Measurements from ENCODE around the gene ST13. TPM values are rescaled to one million over a fixed set of nuclear protein-coding genes. Genes with fewer than 3 reads are reported as not detected.
"Not testable (repeated sequence)": the region's sequence is repeated elsewhere in the genome, so short reads cannot be mapped to it uniquely, and the experiment has no call there.

The ST13 gene
- total RNA-seq = 100 to 1,000 TPM; 240 to 263 TPM

DNA sequence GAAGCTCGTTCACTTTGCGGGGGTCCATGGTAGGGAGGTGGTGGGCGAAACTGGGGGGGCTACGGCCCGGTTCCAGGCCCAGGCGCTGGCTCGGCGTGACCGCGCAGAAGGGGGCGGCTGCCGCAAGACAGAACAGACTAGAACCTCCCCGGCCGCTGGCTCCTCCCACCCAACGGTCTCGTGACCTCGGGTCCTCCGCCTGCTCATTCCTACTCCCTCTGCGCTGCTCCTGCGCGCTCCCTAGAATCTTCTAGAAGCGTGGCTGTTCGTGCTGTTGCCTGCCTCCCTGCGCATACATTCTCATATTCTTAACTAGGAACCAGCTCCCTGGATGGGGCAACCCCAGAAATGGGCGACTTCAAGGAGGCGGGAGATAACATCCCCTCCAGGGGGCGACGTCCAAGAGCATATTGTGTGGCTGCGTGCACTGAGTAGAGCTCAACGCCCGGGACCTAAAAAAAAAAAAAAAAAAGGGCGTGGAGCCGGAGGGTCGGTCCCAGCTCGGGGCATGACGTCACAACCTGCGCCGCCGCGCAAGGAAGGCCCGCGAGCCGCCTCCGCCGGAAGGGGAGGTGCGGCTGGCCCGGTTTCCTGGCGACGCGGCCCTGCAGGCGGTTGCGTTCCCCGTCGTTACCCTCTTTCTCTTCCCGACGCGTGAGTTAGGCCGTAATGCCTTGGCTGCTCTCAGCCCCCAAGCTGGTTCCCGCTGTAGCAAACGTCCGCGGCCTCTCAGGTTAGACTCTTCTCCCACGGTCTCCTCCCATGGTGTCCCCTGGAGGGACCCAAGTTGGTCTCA, at the start of gene ST13, which contains the start of gene XPNPEP3:
Gene ST13 (minus strand): TSS at position 127 of the 796 bp plus-strand sequence. CDS start 99 bp downstream, at position 28.
Gene XPNPEP3 (plus strand): TSS at position 636 of the 796 bp plus-strand sequence. CDS start 34 bp downstream, at position 670.
- CTCF ChIA-PET = interaction anchor here (0.6 to 3.1 kb wide), 6 partner anchors 10 to 174 kb away, joined by 3 to 20 read pairs (median 4); no protein-coding TSS in a partner anchor
- POLR2A ChIA-PET = interaction anchor here (0.7 to 2.1 kb wide), 6 partner anchors 10 to 235 kb away, joined by 3 to 9 read pairs (median 3); partner anchors contain the start of gene SLC25A17
- peaks cover 48% of the 10 kb centered on the region for H3K4me1 Mint-ChIP-seq (ENCODE audit: low read depth)

DNA sequence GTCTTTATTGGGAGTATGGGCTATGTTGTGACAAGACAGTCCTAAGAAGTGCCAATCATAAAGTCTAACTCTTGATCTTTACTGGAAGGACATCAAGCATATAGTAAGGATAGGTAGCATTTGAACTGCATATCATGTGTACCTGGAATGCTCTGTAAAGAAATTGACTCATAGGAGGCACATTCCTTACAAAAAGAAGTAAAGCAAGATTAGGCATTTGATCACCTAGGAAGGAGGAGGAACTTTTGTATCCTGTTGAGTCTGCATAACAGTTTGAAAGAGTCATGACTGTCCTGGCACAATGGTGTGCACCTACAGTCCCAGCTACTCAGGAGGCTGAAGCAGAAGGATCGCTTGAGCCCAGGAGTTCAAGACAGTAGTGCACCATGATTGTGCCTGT, 47.7 kb upstream of the ST13 start:
- Mint-ChIP-seq H3K9me3 (no peaks in the 10 kb centered on the region), H3K4me1 (ENCODE audit: low read depth) (peaks cover 7% of the 10 kb centered on the region), H3K27me3 (no peaks in the 10 kb centered on the region), H3K36me3 (peaks cover 3% of the 10 kb centered on the region), H3K4me3 (no peak overlapping the region), H3K27ac (no peak overlapping the region)
- ChIA-PET POLR2A (no interaction called here), CTCF (interaction anchor here (0.6 kb wide), 1 partner anchor 202 kb away, joined by 3 read pairs; no protein-coding TSS in a partner anchor)
- intact Hi-C loops (cut with micrococcal nuclease) = no loop called here
- no peak for DNase-seq

More for the DNA sequence above, at the start of gene ST13, which contains the start of gene XPNPEP3:
- Mint-ChIP-seq H3K27me3 (no peaks in the 10 kb centered on the region), H3K27ac (peak within 1 kb of the TSS; percentile 99), H3K4me3 (peak within 1 kb of the TSS; percentile 98), H3K36me3 (peaks cover 6% of the 10 kb centered on the region), H3K9me3 (no peaks in the 10 kb centered on the region)
- intact Hi-C loops (cut with micrococcal nuclease) = loop anchor here (1.0 to 10.0 kb wide), 10 partner anchors 37 to 812 kb away; partner anchors contain the start of genes ACO2, MRTFA, PHF5A and RANGAP1
- peak; percentile 98 for DNase-seq

DNA sequence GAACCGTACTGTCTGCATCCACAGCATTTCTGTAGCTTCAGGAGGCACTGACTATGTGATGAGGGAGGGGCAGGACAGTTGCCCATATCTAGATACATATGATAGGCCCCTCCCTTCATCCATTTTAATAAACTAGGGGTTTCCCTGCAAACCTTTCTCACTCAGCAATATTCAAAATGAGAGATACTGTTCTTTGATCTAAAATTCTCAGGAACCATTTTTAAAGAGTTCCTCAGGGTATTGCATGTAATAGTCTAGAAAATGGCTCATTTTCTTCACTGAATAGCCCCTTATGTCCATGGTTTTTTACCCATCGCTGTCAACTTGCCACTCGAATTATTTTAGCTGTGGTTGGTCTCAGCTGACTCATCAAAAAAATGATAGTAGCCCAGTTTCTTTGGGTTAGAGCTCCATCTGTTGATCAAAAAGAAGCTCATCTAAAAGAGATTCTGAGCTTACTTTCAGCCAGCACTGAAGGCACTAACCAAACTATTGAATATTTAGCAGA, 42.5 kb upstream of the ST13 start:
- H3K27ac Mint-ChIP-seq = peak overlapping the region; percentile 88
- peak overlapping the region; percentile 20 for H3K4me3 Mint-ChIP-seq
- intact Hi-C loops (cut with micrococcal nuclease) = loop anchor here (1.0 to 2.0 kb wide), 2 partner anchors 42 to 216 kb away; partner anchors contain the start of genes ST13 and XPNPEP3
- ChIA-PET POLR2A (interaction anchor here (1.3 kb wide), 1 partner anchor 188 kb away, joined by 3 read pairs; no protein-coding TSS in a partner anchor), CTCF (interaction anchor here (0.6 to 2.5 kb wide), 40 partner anchors 9 to 855 kb away, joined by 3 to 27 read pairs (median 4); partner anchors contain the start of genes MCHR1, MRTFA, SLC25A17 and ST13)
- no peaks in the 10 kb centered on the region for H3K27me3 Mint-ChIP-seq
- DNase-seq = peak; percentile 41
- peaks cover 14% of the 10 kb centered on the region for H3K4me1 Mint-ChIP-seq (ENCODE audit: low read depth)
- no peaks in the 10 kb centered on the region for H3K36me3 Mint-ChIP-seq
- H3K9me3 Mint-ChIP-seq = no peaks in the 10 kb centered on the region

DNA sequence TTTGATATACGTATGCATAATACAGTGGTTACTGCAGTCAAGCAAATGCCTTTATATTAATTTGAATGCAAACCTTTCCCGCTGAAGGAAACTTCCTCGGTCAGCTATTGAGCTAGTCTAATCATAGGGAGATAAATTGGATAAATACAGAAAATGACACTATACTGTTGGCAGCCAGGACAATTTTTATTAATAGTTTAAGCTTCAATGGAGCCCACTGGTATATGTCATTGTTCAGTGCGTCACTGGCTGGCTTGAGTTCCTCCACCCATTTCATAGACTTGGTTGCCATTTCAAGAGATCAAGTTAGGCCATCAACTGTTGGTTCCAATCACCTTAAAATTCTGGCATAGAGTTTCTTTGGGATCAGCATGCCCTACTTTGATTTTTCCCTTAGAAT, 38.0 kb upstream of the ST13 start:
- Mint-ChIP-seq H3K4me1 (ENCODE audit: low read depth) (peaks cover 10% of the 10 kb centered on the region), H3K27ac (no peak overlapping the region), H3K36me3 (no peaks in the 10 kb centered on the region), H3K27me3 (no peaks in the 10 kb centered on the region), H3K4me3 (no peak overlapping the region), H3K9me3 (no peaks in the 10 kb centered on the region)
- intact Hi-C loops (cut with micrococcal nuclease) = no loop called here
- DNase-seq = no peak
- ChIA-PET CTCF (interaction anchor here (1.0 kb wide), 1 partner anchor 211 kb away, joined by 3 read pairs; no protein-coding TSS in a partner anchor), POLR2A (no interaction called here)

DNA sequence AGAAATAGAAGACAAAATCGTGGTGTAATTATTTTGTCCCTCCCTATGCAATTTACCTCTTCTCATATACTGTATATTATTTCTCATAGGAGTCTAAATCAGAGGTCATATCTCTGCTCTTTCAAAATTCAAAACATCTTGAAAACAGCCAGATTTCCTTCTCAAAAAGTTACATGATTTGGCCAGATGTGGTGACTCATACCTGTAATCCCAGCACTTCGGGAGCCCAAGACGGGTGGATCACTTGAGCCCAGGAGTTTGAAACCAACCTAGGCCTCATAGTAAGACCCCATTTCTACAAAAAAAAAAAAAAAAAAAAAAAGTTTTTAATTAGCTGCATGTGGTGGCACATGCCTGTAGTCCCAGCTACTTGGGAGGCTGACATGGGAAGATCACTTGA, 34.4 kb upstream of the ST13 start:
- CTCF ChIA-PET = interaction anchor here (2.1 kb wide), 1 partner anchor 8 kb away, joined by 12 read pairs; no protein-coding TSS in a partner anchor
- no peaks in the 10 kb centered on the region for H3K27me3 Mint-ChIP-seq
- no peaks in the 10 kb centered on the region for H3K4me1 Mint-ChIP-seq (ENCODE audit: low read depth)
- POLR2A ChIA-PET = no interaction called here
- H3K36me3 Mint-ChIP-seq = peaks cover 13% of the 10 kb centered on the region
- H3K9me3 Mint-ChIP-seq = no peaks in the 10 kb centered on the region
- intact Hi-C loops (cut with micrococcal nuclease) = no loop called here
- DNase-seq = no peak
- H3K27ac Mint-ChIP-seq = no peak overlapping the region
- H3K4me3 Mint-ChIP-seq = no peak overlapping the region

DNA sequence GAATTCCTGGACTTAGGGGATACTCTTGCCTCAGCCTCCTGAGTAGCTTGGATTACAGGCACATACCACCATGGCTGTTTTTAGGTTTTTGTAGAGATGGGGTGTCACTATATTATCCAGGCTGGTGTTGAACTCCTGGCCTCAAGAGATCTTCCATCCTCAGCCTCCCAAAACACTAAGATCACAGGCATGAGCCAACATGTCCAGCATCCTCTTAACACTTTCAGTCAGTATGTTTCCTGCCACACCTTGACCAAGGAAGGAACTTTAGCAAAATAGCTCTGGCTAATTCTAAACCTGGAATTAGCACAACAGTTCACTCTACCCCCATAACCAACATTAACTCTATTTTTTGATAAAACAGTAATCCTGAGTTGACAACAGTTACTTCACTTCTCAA, 32.7 kb upstream of the ST13 start:
- ChIA-PET CTCF (interaction anchor here (2.1 kb wide), 1 partner anchor 10 kb away, joined by 12 read pairs; no protein-coding TSS in a partner anchor), POLR2A (no interaction called here)
- intact Hi-C loops (cut with micrococcal nuclease) = no loop called here
- Mint-ChIP-seq H3K27ac (no peak overlapping the region), H3K36me3 (peaks cover 14% of the 10 kb centered on the region), H3K4me3 (no peak overlapping the region), H3K4me1 (ENCODE audit: low read depth) (no peaks in the 10 kb centered on the region), H3K27me3 (no peaks in the 10 kb centered on the region), H3K9me3 (no peaks in the 10 kb centered on the region)
- DNase-seq = no peak

DNA sequence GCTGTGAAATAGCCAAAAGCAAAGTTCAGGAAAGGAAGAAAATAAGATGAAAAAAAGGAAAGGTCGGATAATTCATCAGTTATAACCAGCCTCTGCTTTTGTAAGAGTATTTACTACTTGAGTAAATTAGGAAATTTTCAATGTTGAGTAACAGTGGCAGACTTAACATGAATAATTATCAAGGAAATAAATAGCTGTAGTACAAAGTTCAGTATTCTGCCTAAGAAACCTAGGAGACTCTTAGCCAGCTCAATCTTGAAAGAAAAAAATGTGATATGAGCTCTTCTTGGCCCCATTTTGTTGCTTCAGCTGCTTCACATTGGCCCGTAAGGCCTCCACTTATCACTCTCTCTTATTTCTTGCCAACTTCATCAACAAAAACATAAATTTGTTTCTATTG, 22.5 kb upstream of the ST13 start:
- CTCF ChIA-PET = interaction anchor here (0.6 to 2.7 kb wide), 4 partner anchors 20 to 31 kb away, joined by 3 to 8 read pairs (median 4); partner anchors contain the start of gene XPNPEP3
- H3K4me1 Mint-ChIP-seq (ENCODE audit: low read depth) = no peaks in the 10 kb centered on the region
- no peak overlapping the region for H3K4me3 Mint-ChIP-seq
- peaks cover 7% of the 10 kb centered on the region for H3K36me3 Mint-ChIP-seq
- intact Hi-C loops (cut with micrococcal nuclease) = no loop called here
- DNase-seq = no peak
- no peaks in the 10 kb centered on the region for H3K27me3 Mint-ChIP-seq
- H3K27ac Mint-ChIP-seq = no peak overlapping the region
- POLR2A ChIA-PET = no interaction called here
- H3K9me3 Mint-ChIP-seq = no peaks in the 10 kb centered on the region

DNA sequence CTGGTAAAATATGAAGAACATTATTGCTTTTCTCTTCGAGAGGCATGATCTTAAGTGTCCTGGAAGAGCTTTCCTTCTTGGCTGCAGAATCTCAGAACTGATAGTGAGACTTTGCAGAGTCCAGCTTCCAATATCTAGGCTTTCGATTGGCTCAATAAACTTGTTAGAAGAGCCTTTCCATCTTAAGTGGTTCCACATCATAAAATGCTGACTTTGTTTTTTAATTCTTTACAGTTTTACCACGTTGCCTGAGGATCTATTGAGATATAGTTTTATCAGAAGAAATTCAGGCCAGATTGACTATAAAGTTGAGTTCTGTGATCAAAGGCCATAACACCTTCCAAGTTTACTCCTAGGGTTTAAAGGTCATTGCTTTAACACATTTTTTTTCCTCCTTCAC, 21.0 kb upstream of the ST13 start:
- Mint-ChIP-seq H3K27ac (no peak overlapping the region), H3K9me3 (no peaks in the 10 kb centered on the region), H3K27me3 (no peaks in the 10 kb centered on the region), H3K4me1 (ENCODE audit: low read depth) (no peaks in the 10 kb centered on the region), H3K36me3 (peaks cover 7% of the 10 kb centered on the region), H3K4me3 (no peak overlapping the region)
- intact Hi-C loops (cut with micrococcal nuclease) = no loop called here
- ChIA-PET POLR2A (no interaction called here), CTCF (interaction anchor here (2.7 kb wide), 1 partner anchor 22 kb away, joined by 8 read pairs; no protein-coding TSS in a partner anchor)
- DNase-seq = no peak

DNA sequence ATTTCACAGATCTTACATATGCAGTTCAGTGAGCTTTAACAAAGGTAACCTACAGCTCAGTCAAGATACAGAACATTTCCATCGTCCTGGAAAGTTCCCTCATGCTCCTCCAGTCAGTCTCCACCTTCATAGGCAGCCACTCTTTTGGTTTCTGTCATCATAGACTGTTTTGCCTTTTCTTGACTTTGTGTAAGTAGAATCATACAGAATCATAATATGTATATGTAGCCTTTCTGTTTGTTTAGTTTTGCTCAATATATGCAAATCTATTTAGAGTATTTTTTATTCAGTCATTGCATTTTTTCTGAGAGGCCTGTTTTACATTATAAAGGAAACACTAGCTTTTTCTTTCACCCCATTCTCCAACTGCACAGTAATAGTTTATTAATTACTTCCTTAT, 20.5 kb upstream of the ST13 start:
- Mint-ChIP-seq H3K27ac (no peak overlapping the region), H3K4me3 (no peak overlapping the region), H3K9me3 (no peaks in the 10 kb centered on the region), H3K27me3 (no peaks in the 10 kb centered on the region), H3K36me3 (peaks cover 8% of the 10 kb centered on the region), H3K4me1 (ENCODE audit: low read depth) (no peaks in the 10 kb centered on the region)
- POLR2A ChIA-PET = no interaction called here
- intact Hi-C loops (cut with micrococcal nuclease) = no loop called here
- CTCF ChIA-PET = interaction anchor here (2.7 kb wide), 1 partner anchor 22 kb away, joined by 8 read pairs; no protein-coding TSS in a partner anchor
- no peak for DNase-seq

DNA sequence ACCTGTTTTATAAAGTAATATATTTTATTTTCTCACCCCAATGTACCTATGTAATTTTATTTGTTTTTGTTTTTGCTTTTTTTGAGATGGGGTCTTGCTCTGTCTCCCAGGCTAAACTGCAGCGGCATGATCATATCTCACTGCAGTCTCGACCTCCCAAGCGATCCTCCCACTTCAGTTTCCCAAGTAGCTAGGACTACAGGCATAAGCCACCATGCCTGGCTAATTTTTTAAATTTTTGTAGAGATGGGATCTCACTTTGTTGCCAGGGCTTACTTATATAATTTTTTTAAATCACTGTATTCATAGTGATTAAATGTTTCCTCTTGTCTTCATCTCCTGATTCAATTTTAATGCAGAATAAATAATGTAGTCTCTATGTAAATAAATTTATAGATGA, 18.7 kb upstream of the ST13 start:
- intact Hi-C loops (cut with micrococcal nuclease) = no loop called here
- no peaks in the 10 kb centered on the region for H3K27me3 Mint-ChIP-seq
- H3K36me3 Mint-ChIP-seq = peaks cover 7% of the 10 kb centered on the region
- H3K4me1 Mint-ChIP-seq (ENCODE audit: low read depth) = no peaks in the 10 kb centered on the region
- H3K4me3 Mint-ChIP-seq = no peak overlapping the region
- POLR2A ChIA-PET = no interaction called here
- no peaks in the 10 kb centered on the region for H3K9me3 Mint-ChIP-seq
- no peak overlapping the region for H3K27ac Mint-ChIP-seq
- no peak for DNase-seq
- CTCF ChIA-PET = no interaction called here

DNA sequence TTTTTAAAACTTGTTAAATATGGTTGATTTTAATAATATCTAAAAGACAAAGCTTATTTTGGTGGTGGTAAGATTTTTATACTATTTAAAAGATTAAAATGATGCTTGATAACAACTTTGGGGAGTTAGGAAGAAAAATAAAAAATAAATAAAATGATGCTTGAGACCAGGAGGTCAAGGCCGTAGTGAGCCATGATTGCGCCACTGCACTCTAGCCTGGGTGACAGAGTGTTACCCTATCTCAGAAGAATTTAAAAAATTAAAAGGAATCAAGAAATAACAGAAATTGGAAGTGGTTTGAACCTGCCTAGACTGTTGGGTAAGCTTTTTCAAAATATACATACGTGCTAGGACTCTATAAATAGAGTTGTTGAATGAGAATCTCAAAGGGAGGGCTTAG, 17.6 kb upstream of the ST13 start:
- intact Hi-C loops (cut with micrococcal nuclease) = no loop called here
- no peak overlapping the region for H3K4me3 Mint-ChIP-seq
- no peaks in the 10 kb centered on the region for H3K9me3 Mint-ChIP-seq
- peaks cover 9% of the 10 kb centered on the region for H3K36me3 Mint-ChIP-seq
- POLR2A ChIA-PET = no interaction called here
- H3K27me3 Mint-ChIP-seq = no peaks in the 10 kb centered on the region
- H3K4me1 Mint-ChIP-seq (ENCODE audit: low read depth) = no peaks in the 10 kb centered on the region
- no peak overlapping the region for H3K27ac Mint-ChIP-seq
- no peak for DNase-seq
- CTCF ChIA-PET = no interaction called here

DNA sequence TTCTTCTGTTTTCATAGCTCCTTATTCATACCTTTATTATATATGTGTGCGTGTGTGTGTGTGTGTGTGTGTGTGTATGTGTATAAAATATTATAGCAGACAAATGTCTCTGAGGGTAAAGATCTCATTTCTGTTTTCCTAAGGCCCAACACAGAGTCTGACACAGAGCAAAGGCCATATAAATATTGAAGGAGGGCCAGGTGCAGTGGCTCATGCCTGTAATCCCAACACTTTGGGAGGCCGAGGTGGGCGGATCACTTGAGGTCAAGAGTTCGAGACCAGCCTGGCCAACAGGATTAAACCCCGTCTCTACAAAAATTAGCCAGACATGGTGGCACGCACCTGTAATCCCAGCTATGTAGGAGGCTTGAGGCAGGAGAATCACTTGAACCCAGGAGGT, 11.9 kb upstream of the ST13 start:
- H3K36me3 Mint-ChIP-seq; intact Hi-C loops (cut with micrococcal nuclease); DNase-seq; H3K27ac Mint-ChIP-seq; H3K4me3 Mint-ChIP-seq; H3K9me3 Mint-ChIP-seq; H3K4me1 Mint-ChIP-seq (ENCODE audit: low read depth); H3K27me3 Mint-ChIP-seq; POLR2A ChIA-PET: not testable (repeated sequence)
- CTCF ChIA-PET = interaction anchor here (1.9 kb wide), 1 partner anchor 54 kb away, joined by 6 read pairs; no protein-coding TSS in a partner anchor
